SK-N-SH (cell line): Measurements from ENCODE around the gene KRTAP10-7. TPM values are rescaled to one million over a fixed set of nuclear protein-coding genes. Genes with fewer than 3 reads are reported as not detected.

Experiments used
- CTCF ChIA-PET: fragments of 300-600, 350-600 bp; formaldehyde crosslinking; extraction: SDS; loops from one replicate; lab custom pipeline; 2021; lab: Yijun Ruan, JAX
- POLR2A ChIA-PET: fragments of 350-600 bp; sonication (Branson Sonifier 250); formaldehyde crosslinking; extraction: SDS; loops from one replicate; lab custom pipeline; 2020; ENCODE audit warnings: antibody characterized with exemption, inconsistent platforms; lab: Yijun Ruan, JAX
- DNase-seq: peaks from one replicate; pipeline ENCODE4 v3.0.0; 2012
- H2AFZ ChIP-seq: fragments of 200-600 bp; sonication (generic); 2 replicates; pipeline ENCODE4 v1.8.1; 2016; ENCODE audit warnings: antibody characterized with exemption, mild to moderate bottlenecking, low read depth
- H3F3A ChIP-seq: fragments of 200-600 bp; sonication (generic); replicated peaks from 2 replicates; pipeline ENCODE3; 2016; ENCODE audit warnings: antibody characterized with exemption, mild to moderate bottlenecking; ENCODE audit not compliant: insufficient read depth
- H3K27ac ChIP-seq, 2 experiments: fragments of 200-500 bp in 1 of 2; fragments of 200-600 bp in 1 of 2; sonication (Bioruptor generic) in 1 of 2; sonication (generic), shearing (Covaris generic) in 1 of 2; 2 replicates each; pipeline versions ENCODE4 v1.5.1 to v1.6.1; 2014 to 2016; ENCODE audit warnings: low read depth in 2 of 2, inconsistent platforms in 1 of 2, low read length in 1 of 2, mild to moderate bottlenecking in 1 of 2, mixed read lengths in 1 of 2
- H3K27me3 ChIP-seq: fragments of 200-600 bp; sonication (generic), shearing (Covaris generic); 2 replicates; pipeline ENCODE4 v1.6.1; 2016; ENCODE audit warnings: mixed run types; ENCODE audit not compliant: insufficient read depth
- H3K36me3 ChIP-seq, 2 experiments: fragments of 200-500 bp in 1 of 2; fragments of 200-600 bp in 1 of 2; sonication (Bioruptor generic) in 1 of 2; sonication (generic) in 1 of 2; replicated peaks in 1 of 2; 2 replicates each; pipeline versions ENCODE3 to v1.5.1; 2014 to 2016; ENCODE audit warnings: low read length in 1 of 2, mild to moderate bottlenecking in 1 of 2; ENCODE audit not compliant: insufficient read depth in 2 of 2, control insufficient read depth in 1 of 2
- H3K4me1 ChIP-seq, 2 experiments: fragments of 200-500 bp in 1 of 2; fragments of 200-600 bp in 1 of 2; sonication (Bioruptor generic) in 1 of 2; sonication (generic), shearing (Covaris generic) in 1 of 2; 2 replicates each; pipeline versions ENCODE4 v1.5.1 to v1.6.1; 2014 to 2016; ENCODE audit warnings: low read depth in 1 of 2, low read length in 1 of 2, mixed run types in 1 of 2; ENCODE audit not compliant: insufficient read depth in 2 of 2, control insufficient read depth in 1 of 2
- H3K4me2 ChIP-seq: fragments of 200-600 bp; sonication (generic), shearing (Covaris generic); 2 replicates; pipeline ENCODE4 v1.6.1; 2017; ENCODE audit warnings: mixed run types
- H3K4me3 ChIP-seq, 2 experiments: fragments of 200-500 bp in 1 of 2; fragments of 200-600 bp in 1 of 2; sonication (Bioruptor generic) in 1 of 2; sonication (generic), shearing (Covaris generic) in 1 of 2; 2 replicates each; pipeline versions ENCODE4 v1.5.1 to v1.8.1; 2014 to 2016; ENCODE audit warnings: low read depth in 2 of 2, inconsistent platforms in 1 of 2, low read length in 1 of 2, mild to moderate bottlenecking in 1 of 2, mixed read lengths in 1 of 2, moderate library complexity in 1 of 2
- H3K79me2 ChIP-seq: fragments of 200-600 bp; sonication (generic); 2 replicates; pipeline ENCODE4 v1.8.1; 2017; ENCODE audit warnings: mild to moderate bottlenecking; ENCODE audit not compliant: insufficient read depth
- H3K9ac ChIP-seq: fragments of 200-600 bp; sonication (generic); 2 replicates; pipeline ENCODE4 v1.6.1; 2017; ENCODE audit warnings: mixed run types
- H3K9me2 ChIP-seq: fragments of 200-600 bp; sonication (generic); 2 replicates; pipeline ENCODE4 v1.6.1; 2017; ENCODE audit warnings: mixed run types
- H3K9me3 ChIP-seq: fragments of 200-600 bp; sonication (generic); 2 replicates; pipeline ENCODE4 v1.6.1; 2017; ENCODE audit warnings: mixed run types, mild to moderate bottlenecking, moderate library complexity
- H4K20me1 ChIP-seq: fragments of 200-600 bp; sonication (generic); 2 replicates; pipeline ENCODE4 v1.6.1; 2017; ENCODE audit warnings: mild to moderate bottlenecking, mixed run types; ENCODE audit not compliant: insufficient read depth
- EP300 ChIP-seq, 2 experiments: IDR thresholded peaks; 2 replicates each; pipeline versions ENCODE4 v1.4.0 to v1.6.1; 2012; ENCODE audit warnings: borderline replicate concordance in 1 of 2, low read depth in 1 of 2, low read length in 1 of 2
- FOSL2 ChIP-seq: IDR thresholded peaks from 2 replicates; pipeline ENCODE4 v1.4.0; 2012; ENCODE audit warnings: low read depth, mild to moderate bottlenecking, moderate library complexity, borderline replicate concordance
- FOXM1 ChIP-seq: IDR thresholded peaks from 2 replicates; pipeline ENCODE4 v1.4.0; 2012; ENCODE audit warnings: low read depth, mild to moderate bottlenecking
- GABPA ChIP-seq: IDR thresholded peaks from 2 replicates; pipeline ENCODE4 v1.4.0; 2012; ENCODE audit warnings: low read depth, mild to moderate bottlenecking
- IRF3 ChIP-seq: fragments of 150-350 bp; IDR thresholded peaks from 2 replicates; pipeline ENCODE4 v1.6.1; 2016; ENCODE audit warnings: mild to moderate bottlenecking, low read depth, low read length
- JUND ChIP-seq: IDR thresholded peaks from 2 replicates; pipeline ENCODE4 v1.4.0; 2012
- NRF1 ChIP-seq: IDR thresholded peaks from 2 replicates; pipeline ENCODE4 v1.6.1; 2012; ENCODE audit warnings: low read depth, mild to moderate bottlenecking, low read length
- POLR2AphosphoS5 ChIP-seq: IDR thresholded peaks from 2 replicates; pipeline ENCODE4 v1.6.1; 2012; ENCODE audit warnings: low read depth, low read length
- RCOR1 ChIP-seq: fragments of 150-350 bp; IDR thresholded peaks from 2 replicates; pipeline ENCODE4 v1.6.1; 2017; ENCODE audit warnings: antibody characterized with exemption, low read length
- RXRA ChIP-seq: IDR thresholded peaks from 2 replicates; pipeline ENCODE4 v1.4.0; 2012; ENCODE audit warnings: low read depth, mild to moderate bottlenecking, borderline replicate concordance
- SIN3A ChIP-seq: IDR thresholded peaks from 2 replicates; pipeline ENCODE4 v1.6.1; 2012; ENCODE audit warnings: low read depth, mild to moderate bottlenecking, low read length, moderate library complexity, borderline replicate concordance
- USF2 ChIP-seq: fragments of 150-350 bp; IDR thresholded peaks from 2 replicates; pipeline ENCODE4 v1.6.1; 2017; ENCODE audit warnings: antibody characterized with exemption, low read length, low read depth, borderline replicate concordance
- YY1 ChIP-seq: IDR thresholded peaks from 2 replicates; pipeline ENCODE4 v1.4.0; 2012; ENCODE audit warnings: low read depth, mild to moderate bottlenecking
- WGBS: methylation state at CpG from one replicate; pipeline ENCODE4 v1.1.6; 2017; ENCODE audit warnings: low lambda C conversion rate; 5-methylcytosine and 5-hydroxymethylcytosine counted together
- polyA plus RNA-seq, 3 experiments: library from polyadenylated mRNA; depleted of rRNA; stranded (reverse); fragments of >200 nt; gene quantifications; 2 replicates each; pipeline ENCODE4 v1.2.3, GENCODE V29; 2012
- TF ChIP-seq, protein P1 (sequence below): IDR thresholded peaks from 2 replicates; pipeline ENCODE4 v1.4.0; 2012; ENCODE audit warnings: low read depth, borderline replicate concordance

KRTAP10-7 gene
- polyA plus RNA-seq, 1 of the 3 experiments (the other 2 are of a cell fraction): not detected

- no peaks in the 10 kb centered on the region for H3K9me2 ChIP-seq
- ChIA-PET POLR2A (no interaction called here), CTCF (interaction anchor here (2.8 kb wide), 1 partner anchor 174 kb away, joined by 11 read pairs; no protein-coding TSS in a partner anchor)
- H3K27me3 ChIP-seq: peaks cover 34% of the 10 kb centered on the region
- no peaks in the 10 kb centered on the region for H3K4me1 ChIP-seq
- H2AFZ ChIP-seq: no peak overlapping the region
- H3K79me2 ChIP-seq: no peaks in the 10 kb centered on the region
- H3K9ac ChIP-seq: no peak overlapping the region
- no peak overlapping the region for H3K4me3 ChIP-seq
- H3K4me2 ChIP-seq: no peak overlapping the region
- DNase-seq: no peak
- no peaks in the 10 kb centered on the region for H3F3A ChIP-seq
- WGBS: 3% methylated on average over 3 of the region's 3 CpGs
- peaks cover 14% of the 10 kb centered on the region for H3K9me3 ChIP-seq
- H4K20me1 ChIP-seq: no peaks in the 10 kb centered on the region
- peaks cover 0 to 3% of the 10 kb centered on the region in 2 experiments for H3K36me3 ChIP-seq
- H3K27ac ChIP-seq: no peak overlapping the region
- TF ChIP-seq RCOR1 (no peak), POLR2AphosphoS5 (no peak), NRF1 (no peak), IRF3 (no peak), GABPA (no peak), EP300 (IDR thresholded peaks at IDR 0.05; ENCODE audit: borderline replicate concordance in 1 of 2, low read depth in 1 of 2, low read length in 1 of 2) (no peak), RXRA (no peak), FOXM1 (no peak), YY1 (no peak), USF2 (no peak), JUND (no peak), FOSL2 (no peak)
- TF ChIP-seq, protein P1, sequence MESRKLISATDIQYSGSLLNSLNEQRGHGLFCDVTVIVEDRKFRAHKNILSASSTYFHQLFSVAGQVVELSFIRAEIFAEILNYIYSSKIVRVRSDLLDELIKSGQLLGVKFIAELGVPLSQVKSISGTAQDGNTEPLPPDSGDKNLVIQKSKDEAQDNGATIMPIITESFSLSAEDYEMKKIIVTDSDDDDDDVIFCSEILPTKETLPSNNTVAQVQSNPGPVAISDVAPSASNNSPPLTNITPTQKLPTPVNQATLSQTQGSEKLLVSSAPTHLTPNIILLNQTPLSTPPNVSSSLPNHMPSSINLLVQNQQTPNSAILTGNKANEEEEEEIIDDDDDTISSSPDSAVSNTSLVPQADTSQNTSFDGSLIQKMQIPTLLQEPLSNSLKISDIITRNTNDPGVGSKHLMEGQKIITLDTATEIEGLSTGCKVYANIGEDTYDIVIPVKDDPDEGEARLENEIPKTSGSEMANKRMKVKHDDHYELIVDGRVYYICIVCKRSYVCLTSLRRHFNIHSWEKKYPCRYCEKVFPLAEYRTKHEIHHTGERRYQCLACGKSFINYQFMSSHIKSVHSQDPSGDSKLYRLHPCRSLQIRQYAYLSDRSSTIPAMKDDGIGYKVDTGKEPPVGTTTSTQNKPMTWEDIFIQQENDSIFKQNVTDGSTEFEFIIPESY: no peak
Observed at GRCh38 chr21:44618909-44619308, 18.5 kb downstream of the KRTAP10-7 start.

- Histone ChIP-seq H3F3A (no peaks in the 10 kb centered on the region), H3K9me2 (no peaks in the 10 kb centered on the region), H2AFZ (no peak overlapping the region), H3K79me2 (no peaks in the 10 kb centered on the region), H3K4me2 (no peak overlapping the region), H4K20me1 (no peaks in the 10 kb centered on the region), H3K27ac (no peak overlapping the region), H3K27me3 (peaks cover 24% of the 10 kb centered on the region), H3K9me3 (peaks cover 18% of the 10 kb centered on the region), H3K4me1 (no peaks in the 10 kb centered on the region), H3K4me3 (no peak overlapping the region), H3K9ac (no peak overlapping the region), H3K36me3 (peaks cover 0 to 3% of the 10 kb centered on the region in 2 experiments)
- TF ChIP-seq SIN3A: no peak
- no peak for TF ChIP-seq POLR2AphosphoS5
- WGBS: 10% methylated on average over 6 of the region's 6 CpGs
- no peak for DNase-seq
- ChIA-PET POLR2A (no interaction called here), CTCF (interaction anchor here (0.7 to 2.8 kb wide), 2 partner anchors 8 to 173 kb away, joined by 3 to 11 read pairs; partner anchors contain the start of gene KRTAP10-8)
Observed at GRCh38 chr21:44619886-44620285, 19.5 kb downstream of the KRTAP10-7 start.
